IMR-90 (cell line): ENCODE data around the gene OR6J1. TPM values are rescaled to one million over a fixed set of nuclear protein-coding genes. Genes with fewer than 3 reads are reported as not detected.

Experiments
- ATAC-seq: fragments of 200-7000 bp; cut with Tn5 transposase; 2 replicates; pipeline ENCODE4 v1.9.1; 2020; ENCODE audit warnings: low read depth, mild to moderate bottlenecking, moderate library complexity
- BruUV-seq: library from RNA; stranded (reverse); fragments of 400-500 nt; replicated peaks from 2 replicates; lab custom pipeline; 2021; lab: Mats Ljungman, UMichigan
- CTCF ChIA-PET: fragments of 300-600 bp; formaldehyde crosslinking; extraction: SDS; loops from one replicate; lab custom pipeline; 2021; ENCODE audit warnings: antibody characterized with exemption; lab: Yijun Ruan, JAX
- POLR2A ChIA-PET: fragments of 300-600 bp; sonication (Branson Sonifier 250); formaldehyde crosslinking; loops from one replicate; lab custom pipeline; 2022; ENCODE audit warnings: antibody characterized with exemption; ENCODE audit not compliant: unreplicated experiment; lab: Charles Lee
- DNase-seq: peaks from one replicate; pipeline ENCODE4 v3.0.0; 2013
- H2AFZ ChIP-seq: replicated peaks from 2 replicates; pipeline ENCODE3; 2013; ENCODE audit warnings: low read length, mild to moderate bottlenecking; ENCODE audit not compliant: poor library complexity
- H2AK5ac ChIP-seq: 2 replicates; pipeline ENCODE4 v1.6.1; 2013; ENCODE audit warnings: low read depth, low read length, inconsistent platforms
- H2AK9ac ChIP-seq: replicated peaks from 2 replicates; pipeline ENCODE3; 2013; ENCODE audit warnings: mild to moderate bottlenecking, low read depth, low read length, moderate library complexity; ENCODE audit not compliant: poor library complexity
- H2BK120ac ChIP-seq: 2 replicates; pipeline ENCODE4 v1.6.1; 2013; ENCODE audit warnings: low read depth, low read length, inconsistent platforms
- H2BK15ac ChIP-seq: 3 replicates; pipeline ENCODE4 v1.6.1; 2013; ENCODE audit warnings: low read depth, low read length, inconsistent platforms
- H2BK20ac ChIP-seq: 2 replicates; pipeline ENCODE4 v1.6.1; 2013; ENCODE audit warnings: low read depth, mild to moderate bottlenecking, inconsistent platforms, low read length, moderate library complexity
- H2BK5ac ChIP-seq: 2 replicates; pipeline ENCODE4 v1.6.1; 2013; ENCODE audit warnings: mild to moderate bottlenecking, low read depth, low read length, inconsistent platforms; ENCODE audit not compliant: poor library complexity, severe bottlenecking
- H3K14ac ChIP-seq: replicated peaks from 2 replicates; pipeline ENCODE4 v1.6.1; 2013; ENCODE audit warnings: low read depth, low read length, inconsistent platforms
- H3K18ac ChIP-seq: 2 replicates; pipeline ENCODE4 v1.6.1; 2013; ENCODE audit warnings: low read depth, low read length, control low read depth
- H3K23ac ChIP-seq: 2 replicates; pipeline ENCODE4 v1.6.1; 2013; ENCODE audit warnings: low read depth, low read length, inconsistent platforms
- H3K27ac ChIP-seq: 2 replicates; pipeline ENCODE4 v1.5.1; 2013; ENCODE audit warnings: mild to moderate bottlenecking, control low read depth, low read length; ENCODE audit not compliant: insufficient read depth
- H3K27me3 ChIP-seq: 2 replicates; pipeline ENCODE4 v1.6.1; 2013; ENCODE audit warnings: low read length; ENCODE audit not compliant: control insufficient read depth, insufficient read depth
- H3K36me3 ChIP-seq: 2 replicates; pipeline ENCODE4 v1.6.1; 2013; ENCODE audit warnings: low read length, mixed read lengths; ENCODE audit not compliant: control insufficient read depth, insufficient read depth
- H3K4ac ChIP-seq: 2 replicates; pipeline ENCODE4 v1.6.1; 2013; ENCODE audit warnings: low read depth, low read length, inconsistent platforms
- H3K4me1 ChIP-seq: 2 replicates; pipeline ENCODE4 v1.6.1; 2013; ENCODE audit warnings: low read length, mixed read lengths; ENCODE audit not compliant: control insufficient read depth, insufficient read depth
- H3K4me2 ChIP-seq: 2 replicates; pipeline ENCODE4 v1.6.1; 2013; ENCODE audit warnings: low read depth, mild to moderate bottlenecking, control low read depth, low read length, moderate library complexity
- H3K4me3 ChIP-seq: 2 replicates; pipeline ENCODE4 v1.5.1; 2013; ENCODE audit warnings: low read depth, mild to moderate bottlenecking, control low read depth, low read length, moderate library complexity; ENCODE audit not compliant: insufficient read depth
- H3K56ac ChIP-seq: 2 replicates; pipeline ENCODE4 v1.6.1; 2013; ENCODE audit warnings: low read length, inconsistent platforms; ENCODE audit not compliant: insufficient read depth; ENCODE audit errors: extremely low read depth
- H3K79me1 ChIP-seq, 2 experiments: 2 replicates each; pipeline ENCODE4 v1.6.1; 2013; ENCODE audit warnings: low read length in 2 of 2, inconsistent platforms in 1 of 2, low read depth in 1 of 2
- H3K9ac ChIP-seq: 2 replicates; pipeline ENCODE4 v1.6.1; 2013; ENCODE audit warnings: low read depth, low read length, control low read depth
- H3K9me1 ChIP-seq: 2 replicates; pipeline ENCODE4 v1.6.1; 2013; ENCODE audit warnings: low read length, inconsistent platforms; ENCODE audit not compliant: insufficient read depth
- H3K9me3 ChIP-seq: 2 replicates; pipeline ENCODE4 v1.6.1; 2013; ENCODE audit warnings: low read length; ENCODE audit not compliant: control insufficient read depth, insufficient read depth
- H4K20me1 ChIP-seq: 2 replicates; pipeline ENCODE4 v1.6.1; 2013; ENCODE audit warnings: low read length, inconsistent platforms; ENCODE audit not compliant: insufficient read depth
- H4K5ac ChIP-seq: 2 replicates; pipeline ENCODE4 v1.6.1; 2013; ENCODE audit warnings: mild to moderate bottlenecking, low read depth, low read length, control low read depth
- H4K8ac ChIP-seq, 2 experiments: 2 replicates each; pipeline ENCODE4 v1.6.1; 2013; ENCODE audit warnings: low read depth in 2 of 2, low read length in 2 of 2, control low read depth in 1 of 2, inconsistent platforms in 1 of 2
- H4K91ac ChIP-seq: 2 replicates; pipeline ENCODE4 v1.6.1; 2013; ENCODE audit warnings: low read depth, low read length, inconsistent platforms; ENCODE audit not compliant: insufficient read depth
- BHLHE40 ChIP-seq: fragments of 150-350 bp; IDR thresholded peaks from 2 replicates; pipeline ENCODE4 v1.6.1; 2016; ENCODE audit warnings: mild to moderate bottlenecking, low read depth, low read length
- CEBPB ChIP-seq: IDR thresholded peaks from 2 replicates; pipeline ENCODE4 v1.6.1; 2012; ENCODE audit warnings: low read depth, low read length, improper control_type of control experiment
- CHD1 ChIP-seq: IDR thresholded peaks from 2 replicates; pipeline ENCODE4 v1.6.1; 2012; ENCODE audit warnings: low read depth, low read length, improper control_type of control experiment
- CTCF ChIP-seq: conservative IDR thresholded peaks from 2 replicates; pipeline ENCODE4 v1.5.1; 2012; ENCODE audit warnings: mild to moderate bottlenecking, low read depth, low read length, improper control_type of control experiment
- FOS ChIP-seq: fragments of 150-350 bp; IDR thresholded peaks from 2 replicates; pipeline ENCODE4 v1.6.1; 2016; ENCODE audit warnings: low read depth, low read length
- MXI1 ChIP-seq: IDR thresholded peaks from 2 replicates; pipeline ENCODE4 v1.6.1; 2012; ENCODE audit warnings: low read depth, mild to moderate bottlenecking, low read length, moderate library complexity, borderline replicate concordance
- NFE2L2 ChIP-seq: fragments of 150-350 bp; IDR thresholded peaks from 2 replicates; pipeline ENCODE4 v1.6.1; 2016; ENCODE audit warnings: low read depth, mild to moderate bottlenecking, low read length
- POLR2A ChIP-seq: IDR thresholded peaks from 2 replicates; pipeline ENCODE4 v1.6.1; 2012; ENCODE audit warnings: mild to moderate bottlenecking, low read depth, low read length
- RAD21 ChIP-seq: IDR thresholded peaks from 2 replicates; pipeline ENCODE4 v1.6.1; 2012; ENCODE audit warnings: low read length, improper control_type of control experiment
- RCOR1 ChIP-seq: IDR thresholded peaks from 2 replicates; pipeline ENCODE4 v1.6.1; 2012; ENCODE audit warnings: mild to moderate bottlenecking, low read length, improper control_type of control experiment; ENCODE audit not compliant: insufficient replicate concordance
- RFX5 ChIP-seq: IDR thresholded peaks from 2 replicates; pipeline ENCODE4 v1.8.0; 2012; ENCODE audit warnings: low read depth, mild to moderate bottlenecking, low read length, moderate library complexity
- WGBS, 2 experiments: methylation state at CpG; one replicate each; pipeline versions ENCODE4 v1.1.5 to v1.1.7; 2013; ENCODE audit warnings: missing lambda C conversion rate in 2 of 2; ENCODE audit not compliant: insufficient read length in 1 of 2; ENCODE audit errors: extremely low coverage in 2 of 2; 5-methylcytosine and 5-hydroxymethylcytosine counted together
- dilution Hi-C: fragments of 300-500 bp; cut with HindIII; formaldehyde crosslinking; loops from one replicate; pipeline ENCODE4 v1.14.3; 2018; ENCODE audit warnings: low sequenced_read_pairs; ENCODE audit not compliant: unreplicated experiment
- in situ Hi-C: fragments of 300-500 bp; cut with MboI; formaldehyde crosslinking; loops from 3 replicates; pipeline ENCODE4 v1.14.3; 2019; ENCODE audit warnings: low sequenced_read_pairs, inconsistent platforms, mixed read lengths
- intact Hi-C: fragments of 100-400 bp; cut with micrococcal nuclease; formaldehyde crosslinking; loops from 2 replicates; pipeline ENCODE4 v1.10.0; 2022
- polyA plus RNA-seq, 3 experiments: library from polyadenylated mRNA; depleted of rRNA; stranded (reverse); fragments of >200 nt; gene quantifications; 2 replicates each; pipeline ENCODE4 v1.2.3, GENCODE V29; 2012; ENCODE audit warnings: low replicate concordance in 1 of 3
- total RNA-seq: library from RNA; depleted of rRNA; stranded (reverse); fragments of >200 nt; gene quantifications from 2 replicates; pipeline ENCODE4 v1.2.3, GENCODE V29; 2012
- TF ChIP-seq, protein P1 (sequence below): fragments of 150-350 bp; IDR thresholded peaks from 2 replicates; pipeline ENCODE4 v1.6.1; 2016; ENCODE audit warnings: low read depth, mild to moderate bottlenecking, low read length, moderate library complexity, borderline replicate concordance

OR6J1 gene
- total and polyA plus RNA-seq, 2 of the 4 experiments (the other 2 are of a cell fraction) = not detected

- TF ChIP-seq CTCF (no peak), NFE2L2 (no peak), BHLHE40 (no peak), FOS (no peak)
Observed at GRCh38 chr14:22651586-22651985, 7.4 kb upstream of the OR6J1 start (continued).

- CTCF ChIA-PET = interaction anchor here (0.7 to 1.5 kb wide), 2 partner anchors 81 to 372 kb away, joined by 3 to 5 read pairs; no protein-coding TSS in a partner anchor
Observed at GRCh38 chr14:22650960-22651521, 6.9 kb upstream of the OR6J1 start.

More at GRCh38 chr14:22650960-22651521, 6.9 kb upstream of the OR6J1 start:
- no peak overlapping the region for H2AFZ ChIP-seq
- no peak overlapping the region for H4K91ac ChIP-seq
- intact Hi-C loops (loop anchor here (5.0 kb wide), 1 partner anchor 264 kb away; no protein-coding TSS in a partner anchor), in situ Hi-C loops (loop anchor here (5.0 to 10.0 kb wide), 2 partner anchors 74 to 256 kb away; no protein-coding TSS in a partner anchor), dilution Hi-C loops (no loop called here)
- BruUV-seq = no TSS peak
- H3K36me3 ChIP-seq = no peaks in the 10 kb centered on the region
- no peak overlapping the region for H3K18ac ChIP-seq
- no peak overlapping the region for H3K56ac ChIP-seq
- H3K27me3 ChIP-seq = 0 out of 2 replicates have a peak, but pooled peaks cover 1% of the 10 kb centered on the region
- no peak overlapping the region for H2BK120ac ChIP-seq
- H2BK20ac ChIP-seq = no peak overlapping the region
- H4K20me1 ChIP-seq = no peaks in the 10 kb centered on the region
- no peak overlapping the region for H3K14ac ChIP-seq
- peaks cover under 1% of the 10 kb centered on the region; the same call in 1 of the 2 replicates for H3K4me1 ChIP-seq
- H3K4me2 ChIP-seq = no peak overlapping the region
- no peaks in the 10 kb centered on the region for H3K9me3 ChIP-seq
- H4K5ac ChIP-seq = no peak overlapping the region
- no peak overlapping the region for H3K9ac ChIP-seq
- no peak overlapping the region for H2AK5ac ChIP-seq
- H3K79me1 ChIP-seq = no peaks in the 10 kb centered on the region
- no peak overlapping the region for H3K4ac ChIP-seq
- no peak overlapping the region for H3K4me3 ChIP-seq
- no peak overlapping the region for H2AK9ac ChIP-seq
- H2BK5ac ChIP-seq = no peak overlapping the region
- TF ChIP-seq, protein P1, sequence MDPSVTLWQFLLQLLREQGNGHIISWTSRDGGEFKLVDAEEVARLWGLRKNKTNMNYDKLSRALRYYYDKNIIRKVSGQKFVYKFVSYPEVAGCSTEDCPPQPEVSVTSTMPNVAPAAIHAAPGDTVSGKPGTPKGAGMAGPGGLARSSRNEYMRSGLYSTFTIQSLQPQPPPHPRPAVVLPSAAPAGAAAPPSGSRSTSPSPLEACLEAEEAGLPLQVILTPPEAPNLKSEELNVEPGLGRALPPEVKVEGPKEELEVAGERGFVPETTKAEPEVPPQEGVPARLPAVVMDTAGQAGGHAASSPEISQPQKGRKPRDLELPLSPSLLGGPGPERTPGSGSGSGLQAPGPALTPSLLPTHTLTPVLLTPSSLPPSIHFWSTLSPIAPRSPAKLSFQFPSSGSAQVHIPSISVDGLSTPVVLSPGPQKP = no peak
- no peak for TF ChIP-seq CEBPB
- TF ChIP-seq BHLHE40 = no peak
- TF ChIP-seq NFE2L2 = no peak
- TF ChIP-seq POLR2A = no peak; the same call in 1 of the 2 replicates
- TF ChIP-seq MXI1 = no peak
- TF ChIP-seq RCOR1 = no peak
- TF ChIP-seq RAD21 = no peak
- TF ChIP-seq RFX5 = no peak
- no peak for TF ChIP-seq CHD1
- no peak overlapping the region for H2BK15ac ChIP-seq
- no peak overlapping the region for H4K8ac ChIP-seq
- no peaks in the 10 kb centered on the region for H3K9me1 ChIP-seq
- H3K27ac ChIP-seq = no peak overlapping the region
- POLR2A ChIA-PET = no interaction called here
- no peak for DNase-seq
- no CpG with 5 or more reads among the region's 3 CpGs for WGBS, 2 experiments
- ATAC-seq = no peak
- no peak overlapping the region for H3K23ac ChIP-seq
